GM19351 (cell line): ENCODE measurements around the gene UBAP2L.
A peak's percentile ranks its signal among the peaks of the same experiment; 100 is the strongest.
"Not testable (repeated sequence)": the region's sequence is repeated elsewhere in the genome, so short reads cannot be mapped to it uniquely, and the experiment has no call there.

ENCODE experiments used
- ATAC-seq: cut with Tn5 transposase; IDR thresholded peaks from one replicate; pipeline ENCODE4 v1.9.1; 2021; ENCODE audit warnings: mild to moderate bottlenecking, moderate library complexity; ENCODE audit not compliant: unreplicated experiment

Gene UBAP2L

GRCh38 chr1:154199563-154199879 lies 21.2 kb upstream of the UBAP2L start:
- ATAC-seq, result no peak

GRCh38 chr1:154205778-154206177 lies 15.0 kb upstream of the UBAP2L start:
- not testable (repeated sequence) for ATAC-seq

- ATAC-seq, result no peak
Measured at GRCh38 chr1:154206196-154206595, 14.6 kb upstream of the UBAP2L start, which contains the start of gene CFAP141. Gene CFAP141 (minus strand): TSS chr1:154206333. CDS start chr1:154206307, 26 bp downstream.

GRCh38 chr1:154207262-154207661 lies 13.5 kb upstream of the UBAP2L start:
- ATAC-seq, result no peak

- ATAC-seq, result no peak
Measured at GRCh38 chr1:154208677-154209388, 11.9 kb upstream of the UBAP2L start.

- no peak for ATAC-seq
Measured at GRCh38 chr1:154212083-154212482, 8.7 kb upstream of the UBAP2L start.

GRCh38 chr1:154213274-154213673 lies 7.5 kb upstream of the UBAP2L start:
- ATAC-seq, result no peak

GRCh38 chr1:154218545-154218944 lies 2.2 kb upstream of the UBAP2L start:
- ATAC-seq, result no peak

- ATAC-seq, result no peak
Measured at GRCh38 chr1:154219541-154219940, 1.2 kb upstream of the UBAP2L start.

- peak; percentile 5 for ATAC-seq
Measured at GRCh38 chr1:154220970-154221277, 169 bp downstream of the UBAP2L start.

GRCh38 chr1:154221278-154222001 lies 685 bp downstream of the UBAP2L start:
- peak; percentile 24 for ATAC-seq

- no peak for ATAC-seq
Measured at GRCh38 chr1:154222518-154222917, 1.8 kb downstream of the UBAP2L start.

- ATAC-seq, result no peak
Measured at GRCh38 chr1:154222918-154223317, 2.2 kb downstream of the UBAP2L start.

- ATAC-seq, result no peak
Measured at GRCh38 chr1:154223621-154224020, 2.9 kb downstream of the UBAP2L start.

- no peak for ATAC-seq
Measured at GRCh38 chr1:154225370-154225769, 4.6 kb downstream of the UBAP2L start.

GRCh38 chr1:154231112-154231511 lies 10.4 kb downstream of the UBAP2L start:
- not testable (repeated sequence) for ATAC-seq

GRCh38 chr1:154233127-154233526 lies 12.4 kb downstream of the UBAP2L start:
- ATAC-seq, result not testable (repeated sequence)

- no peak for ATAC-seq
Measured at GRCh38 chr1:154236855-154237254, 16.1 kb downstream of the UBAP2L start.

- no peak for ATAC-seq
Measured at GRCh38 chr1:154237435-154237834, 16.7 kb downstream of the UBAP2L start.

GRCh38 chr1:154237880-154238506 lies 17.2 kb downstream of the UBAP2L start:
- no peak for ATAC-seq

- no peak for ATAC-seq
Measured at GRCh38 chr1:154239491-154239890, 18.7 kb downstream of the UBAP2L start.

- ATAC-seq, result no peak
Measured at GRCh38 chr1:154240294-154240833, 19.6 kb downstream of the UBAP2L start.
